Activated naive CD8-positive, alpha-beta T cell treated with anti-CD3 and anti-CD28 coated beads, Interleukin-2, amount 10 ng/mL, durations not matched to agents 7 days and 5 days (primary cell): ENCODE data around the gene RIBC1. TPM values are rescaled to one million over a fixed set of nuclear protein-coding genes. Genes with fewer than 3 reads are reported as not detected.
"Not testable (repeated sequence)": the region's sequence is repeated elsewhere in the genome, so short reads cannot be mapped to it uniquely, and the experiment has no call there.

Experiments used
- ATAC-seq: fragments of 150-1000 bp; cut with Tn5 transposase; one replicate; pipeline ENCODE4 v1.10.0; 2021; ENCODE audit warnings: low read depth, moderate library complexity
- POLR2A ChIA-PET: fragments of 350-600 bp; sonication (Branson Sonifier 250); formaldehyde crosslinking; loops from one replicate; lab custom pipeline; 2021; ENCODE audit warnings: antibody characterized with exemption; lab: Charles Lee
- DNase-seq: peaks from one replicate; pipeline ENCODE4 v3.0.0; 2021
- H3K27ac Mint-ChIP-seq: one replicate; pipeline ENCODE4 v1.8.0; 2022; ENCODE audit warnings: mild to moderate bottlenecking, mixed read lengths
- H3K27me3 Mint-ChIP-seq: one replicate; pipeline ENCODE4 v1.8.0; 2022; ENCODE audit warnings: mild to moderate bottlenecking, moderate library complexity, mixed read lengths
- H3K36me3 Mint-ChIP-seq: one replicate; pipeline ENCODE4 v1.8.0; 2021; ENCODE audit warnings: mild to moderate bottlenecking, mixed read lengths
- H3K4me1 Mint-ChIP-seq: one replicate; pipeline ENCODE4 v1.8.0; 2021; ENCODE audit warnings: mixed read lengths
- H3K4me3 Mint-ChIP-seq: one replicate; pipeline ENCODE4 v1.8.0; 2022; ENCODE audit warnings: mild to moderate bottlenecking, moderate library complexity, mixed read lengths
- H3K9me3 Mint-ChIP-seq: one replicate; pipeline ENCODE4 v1.8.0; 2021; ENCODE audit warnings: mixed read lengths
- total RNA-seq, 2 experiments: library from RNA; stranded (reverse); gene quantifications; one replicate each; pipeline ENCODE4 v1.2.3, GENCODE V29; 2021

RIBC1 gene
- total RNA-seq, 2 experiments from 2014 or later: 1.2 to 1.4 TPM

- Mint-ChIP-seq H3K4me3 (peak overlapping the region; percentile 86), H3K4me1 (peaks cover 15% of the 10 kb centered on the region), H3K36me3 (no peaks in the 10 kb centered on the region), H3K9me3 (no peaks in the 10 kb centered on the region), H3K27ac (peak overlapping the region; percentile 67), H3K27me3 (no peaks in the 10 kb centered on the region)
- peak; percentile 32 for DNase-seq
- ATAC-seq: peak; percentile 6
- POLR2A ChIA-PET: interaction anchor here (0.8 kb wide), 1 partner anchor 19 kb away, joined by 3 read pairs; no protein-coding TSS in a partner anchor
These were observed 18.2 kb downstream of the RIBC1 start for GRCh38 chrX:53440621-53441517.

GRCh38 chrX:53441531-53442321 lies 19.1 kb downstream of the RIBC1 start:
- no peaks in the 10 kb centered on the region for H3K27me3 Mint-ChIP-seq
- H3K27ac Mint-ChIP-seq: peak overlapping the region; percentile 67
- peak; percentile 86 for ATAC-seq
- peak; percentile 82 for DNase-seq
- no peaks in the 10 kb centered on the region for H3K36me3 Mint-ChIP-seq
- POLR2A ChIA-PET: no interaction called here
- H3K4me1 Mint-ChIP-seq: peaks cover 12% of the 10 kb centered on the region
- peak overlapping the region; percentile 86 for H3K4me3 Mint-ChIP-seq
- no peaks in the 10 kb centered on the region for H3K9me3 Mint-ChIP-seq

- ATAC-seq (no peak), DNase-seq (no peak)
- Mint-ChIP-seq H3K4me1 (peaks cover 10% of the 10 kb centered on the region), H3K27ac (peak overlapping the region; percentile 21), H3K4me3 (peak overlapping the region; percentile 86), H3K9me3 (no peaks in the 10 kb centered on the region), H3K27me3 (no peaks in the 10 kb centered on the region), H3K36me3 (no peaks in the 10 kb centered on the region)
- POLR2A ChIA-PET: no interaction called here
These were observed 19.6 kb downstream of the RIBC1 start for GRCh38 chrX:53442322-53442631.

DNA sequence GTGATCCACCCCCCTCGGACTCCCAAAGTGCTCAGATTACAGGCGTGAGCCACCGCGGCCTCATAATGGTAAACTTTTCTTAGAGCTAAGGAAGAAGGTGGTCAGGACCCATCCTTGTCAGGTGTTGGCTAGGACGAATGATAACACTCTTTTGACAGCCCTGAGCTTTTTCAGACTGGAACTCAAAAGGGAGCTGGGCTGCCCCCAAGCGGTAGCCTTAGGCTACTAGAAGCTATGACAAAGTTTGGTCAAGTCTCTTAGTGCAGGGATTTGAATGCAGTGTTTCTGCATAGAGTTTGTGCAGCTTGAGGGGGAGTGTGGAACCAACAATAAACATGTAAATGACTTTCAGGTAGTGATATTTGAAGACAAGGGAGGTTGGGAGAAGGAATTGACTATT lies 23.3 kb downstream of the RIBC1 start:
- ATAC-seq (no peak), DNase-seq (peak; percentile 59)
- no peak overlapping the region for H3K27ac Mint-ChIP-seq
- no peaks in the 10 kb centered on the region for H3K9me3 Mint-ChIP-seq
- peaks cover 2% of the 10 kb centered on the region for H3K4me1 Mint-ChIP-seq
- H3K36me3 Mint-ChIP-seq: no peaks in the 10 kb centered on the region
- H3K4me3 Mint-ChIP-seq: no peak overlapping the region
- no peaks in the 10 kb centered on the region for H3K27me3 Mint-ChIP-seq
- POLR2A ChIA-PET: interaction anchor here (0.7 to 1.4 kb wide), 3 partner anchors 23 to 129 kb away, joined by 3 to 6 read pairs (median 3); partner anchors contain the start of genes RIBC1 and SMC1A

GRCh38 chrX:53447441-53447840 lies 24.8 kb downstream of the RIBC1 start:
- H3K36me3 Mint-ChIP-seq: no peaks in the 10 kb centered on the region
- POLR2A ChIA-PET: no interaction called here
- ATAC-seq (no peak), DNase-seq (no peak)
- H3K9me3 Mint-ChIP-seq: no peaks in the 10 kb centered on the region
- no peak overlapping the region for H3K27ac Mint-ChIP-seq
- H3K4me3 Mint-ChIP-seq: no peak overlapping the region
- no peaks in the 10 kb centered on the region for H3K4me1 Mint-ChIP-seq
- H3K27me3 Mint-ChIP-seq: no peaks in the 10 kb centered on the region

GRCh38 chrX:53449632-53450031 lies 27.0 kb downstream of the RIBC1 start:
- Mint-ChIP-seq H3K9me3 (no peaks in the 10 kb centered on the region), H3K4me1 (no peaks in the 10 kb centered on the region), H3K4me3 (no peak overlapping the region), H3K27ac (no peak overlapping the region), H3K36me3 (no peaks in the 10 kb centered on the region), H3K27me3 (no peaks in the 10 kb centered on the region)
- ATAC-seq (no peak), DNase-seq (no peak)
- POLR2A ChIA-PET: no interaction called here

DNA sequence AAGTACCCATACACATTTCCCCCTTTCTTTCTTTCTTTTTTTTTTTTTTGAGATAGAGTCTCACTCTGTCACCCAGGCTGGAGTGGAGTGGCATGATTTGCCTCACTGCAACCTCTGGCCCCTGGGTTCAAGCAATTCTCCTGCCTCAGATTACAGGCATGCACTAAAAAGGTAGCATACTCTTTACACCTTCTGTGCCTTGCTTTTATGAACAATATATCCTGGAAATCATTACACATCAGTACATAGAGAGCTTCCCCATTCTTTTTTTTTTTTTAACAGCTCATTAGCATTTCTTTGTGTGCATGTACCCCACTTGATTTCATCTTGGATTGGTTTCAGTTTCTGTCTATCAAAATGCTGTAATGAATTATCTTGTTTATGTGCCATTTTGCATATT lies 30.1 kb downstream of the RIBC1 start:
- Mint-ChIP-seq H3K9me3 (no peaks in the 10 kb centered on the region), H3K36me3 (no peaks in the 10 kb centered on the region), H3K4me1 (no peaks in the 10 kb centered on the region), H3K27me3 (peaks cover 9% of the 10 kb centered on the region), H3K27ac (no peak overlapping the region), H3K4me3 (no peak overlapping the region)
- DNase-seq (no peak), ATAC-seq (no peak)
- POLR2A ChIA-PET: no interaction called here

GRCh38 chrX:53456254-53456653 lies 33.6 kb downstream of the RIBC1 start:
- H3K27ac Mint-ChIP-seq: no peak overlapping the region
- H3K9me3 Mint-ChIP-seq: no peaks in the 10 kb centered on the region
- no peak for ATAC-seq
- no peak overlapping the region for H3K4me3 Mint-ChIP-seq
- no peak for DNase-seq
- H3K4me1 Mint-ChIP-seq: no peaks in the 10 kb centered on the region
- POLR2A ChIA-PET: no interaction called here
- no peaks in the 10 kb centered on the region for H3K36me3 Mint-ChIP-seq
- H3K27me3 Mint-ChIP-seq: peaks cover 12% of the 10 kb centered on the region

GRCh38 chrX:53458082-53458481 lies 35.4 kb downstream of the RIBC1 start:
- H3K9me3 Mint-ChIP-seq: no peaks in the 10 kb centered on the region
- H3K4me3 Mint-ChIP-seq: no peak overlapping the region
- DNase-seq (no peak), ATAC-seq (no peak)
- peaks cover 12% of the 10 kb centered on the region for H3K27me3 Mint-ChIP-seq
- no peak overlapping the region for H3K27ac Mint-ChIP-seq
- POLR2A ChIA-PET: no interaction called here
- H3K4me1 Mint-ChIP-seq: no peaks in the 10 kb centered on the region
- no peaks in the 10 kb centered on the region for H3K36me3 Mint-ChIP-seq

- H3K27me3 Mint-ChIP-seq, ATAC-seq, H3K36me3 Mint-ChIP-seq, H3K4me3 Mint-ChIP-seq, DNase-seq, POLR2A ChIA-PET, H3K9me3 Mint-ChIP-seq, H3K4me1 Mint-ChIP-seq, H3K27ac Mint-ChIP-seq: not testable (repeated sequence)
These were observed 46.0 kb downstream of the RIBC1 start for GRCh38 chrX:53468659-53469058.

DNA sequence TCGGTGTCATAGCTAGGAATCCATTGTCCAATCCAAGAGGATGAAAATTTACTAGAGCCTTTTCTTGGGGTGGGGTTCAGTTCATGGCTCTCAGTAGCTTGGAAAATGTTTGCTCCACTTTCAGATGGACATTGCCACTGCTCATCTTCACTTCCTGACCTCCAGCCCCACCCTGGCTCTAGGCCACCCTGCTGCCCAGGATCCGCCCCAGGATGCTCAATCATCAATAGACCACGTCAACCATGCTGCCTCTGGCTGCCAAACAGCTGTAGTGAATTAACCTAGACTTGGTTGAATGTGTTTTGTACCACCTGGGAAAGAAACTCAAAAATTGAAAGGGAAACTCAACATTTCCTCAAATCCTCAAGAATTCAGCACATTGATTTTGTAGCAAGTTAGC lies 48.7 kb downstream of the RIBC1 start:
- ATAC-seq (no peak), DNase-seq (no peak)
- no peaks in the 10 kb centered on the region for H3K9me3 Mint-ChIP-seq
- peaks cover 2% of the 10 kb centered on the region for H3K27me3 Mint-ChIP-seq
- H3K4me3 Mint-ChIP-seq: no peak overlapping the region
- POLR2A ChIA-PET: no interaction called here
- no peaks in the 10 kb centered on the region for H3K4me1 Mint-ChIP-seq
- no peak overlapping the region for H3K27ac Mint-ChIP-seq
- no peaks in the 10 kb centered on the region for H3K36me3 Mint-ChIP-seq

GRCh38 chrX:53474707-53475106 lies 52.0 kb downstream of the RIBC1 start:
- Mint-ChIP-seq H3K27ac (no peak overlapping the region), H3K36me3 (no peaks in the 10 kb centered on the region), H3K4me1 (no peaks in the 10 kb centered on the region), H3K27me3 (peaks cover 4% of the 10 kb centered on the region), H3K9me3 (no peaks in the 10 kb centered on the region), H3K4me3 (no peak overlapping the region)
- no peak for DNase-seq
- no peak for ATAC-seq
- POLR2A ChIA-PET: no interaction called here

DNA sequence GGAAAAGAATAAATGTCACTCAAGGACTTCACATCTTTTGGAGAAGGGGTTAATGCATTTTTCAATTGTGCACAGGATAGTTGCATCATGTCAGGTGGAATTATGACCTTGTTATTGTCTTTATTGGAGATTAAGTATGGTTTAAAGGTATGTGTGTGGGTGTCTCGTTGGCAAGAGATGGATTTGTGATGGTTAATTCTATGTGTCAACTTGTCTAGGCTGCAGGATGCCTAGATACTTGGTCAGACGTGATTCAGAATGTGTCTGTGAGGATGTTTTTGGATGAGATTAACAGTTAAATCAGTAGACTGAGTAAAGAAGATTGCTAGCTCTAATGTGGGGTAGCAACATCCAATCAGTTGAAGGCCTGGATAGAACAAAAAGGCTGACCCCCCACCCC lies 53.7 kb downstream of the RIBC1 start:
- H3K36me3 Mint-ChIP-seq: no peaks in the 10 kb centered on the region

GRCh38 chrX:53479301-53479700 lies 56.6 kb downstream of the RIBC1 start:
- Mint-ChIP-seq H3K36me3 (no peaks in the 10 kb centered on the region), H3K4me3 (no peak overlapping the region), H3K9me3 (no peaks in the 10 kb centered on the region), H3K27me3 (peaks cover 7% of the 10 kb centered on the region), H3K4me1 (no peaks in the 10 kb centered on the region), H3K27ac (no peak overlapping the region)
- DNase-seq: no peak
- POLR2A ChIA-PET: no interaction called here
- no peak for ATAC-seq

More for the DNA sequence above, 53.7 kb downstream of the RIBC1 start:
- ATAC-seq: no peak
- Mint-ChIP-seq H3K27ac (no peak overlapping the region), H3K4me3 (no peak overlapping the region), H3K9me3 (no peaks in the 10 kb centered on the region), H3K4me1 (no peaks in the 10 kb centered on the region), H3K27me3 (peaks cover 7% of the 10 kb centered on the region)
- DNase-seq: no peak
- POLR2A ChIA-PET: no interaction called here
